Kidney (tissue), 14 donors: ENCODE data around the gene PDE9A. TPM values are rescaled to one million over a fixed set of nuclear protein-coding genes. Genes with fewer than 3 reads are reported as not detected.

Source experiments
- DNase-seq, 5 donors: peaks; one replicate each; pipeline ENCODE4 v3.0.0-alpha.2; 2013 to 2020
- FAIRE-seq: peaks from 2 replicates; lab custom pipeline; 2012; peaks lifted over from hg19 to GRCh38; lab: Jason Lieb, UNC
- H3K27ac ChIP-seq, 2 donors: one replicate each; pipeline ENCODE4 v1.7.0; 2013; ENCODE audit warnings: low read depth in 2 of 2, low read length in 2 of 2, inconsistent platforms in 1 of 2
- H3K27me3 ChIP-seq: one replicate; pipeline ENCODE4 v1.7.1; 2013; ENCODE audit warnings: low read length, inconsistent platforms; ENCODE audit not compliant: control insufficient read depth, insufficient read depth
- H3K36me3 ChIP-seq, 3 donors: one replicate each; pipeline versions ENCODE4 v1.7.0 to v1.7.1; 2013; ENCODE audit warnings: low read length in 3 of 3, control low read depth in 1 of 3, inconsistent platforms in 1 of 3; ENCODE audit not compliant: insufficient read depth in 3 of 3, control insufficient read depth in 2 of 3
- H3K4me1 ChIP-seq, 3 donors: one replicate each; pipeline versions ENCODE4 v1.7.0 to v1.7.1; 2013; ENCODE audit warnings: low read length in 3 of 3, inconsistent platforms in 1 of 3, low read depth in 1 of 3; ENCODE audit not compliant: control insufficient read depth in 2 of 3, insufficient read depth in 2 of 3
- H3K4me3 ChIP-seq, 3 donors: one replicate each; pipeline versions ENCODE4 v1.7.0 to v1.8.1; 2013; ENCODE audit warnings: low read length in 3 of 3, control low read depth in 1 of 3, inconsistent platforms in 1 of 3
- H3K9ac ChIP-seq, 3 donors: one replicate each; pipeline versions ENCODE4 v1.7.0 to v1.7.1; 2013; ENCODE audit warnings: low read length in 3 of 3, control low read depth in 1 of 3, inconsistent platforms in 1 of 3
- H3K9me3 ChIP-seq, 3 donors: one replicate each; pipeline versions ENCODE4 v1.7.0 to v1.7.1; 2013; ENCODE audit warnings: low read length in 3 of 3, control low read depth in 1 of 3, inconsistent platforms in 1 of 3; ENCODE audit not compliant: control insufficient read depth in 2 of 3, insufficient read depth in 1 of 3
- intact Hi-C: fragments of 100-400 bp; cut with DNase I; formaldehyde crosslinking; loops from one replicate; pipeline ENCODE4 v1.11.1; 2022
- polyA plus RNA-seq: library from polyadenylated mRNA; stranded (reverse); fragments of 350-450 nt; fragmentation: Illumina TruSeq; extraction: RNeasy Lipid Tissue Mini Kit (QIAGEN cat#74804); gene quantifications from one replicate; pipeline ENCODE4 v1.2.3, GENCODE V29; 2014; ENCODE audit warnings: low read depth, low replicate concordance; ENCODE audit not compliant: insufficient read depth
- total RNA-seq: library from RNA; stranded (reverse); fragmentation: NEBNext Ultra II Directional; extraction: Animal tissue kit (Norgen Biotek cat#: 25700); gene quantifications from one replicate; pipeline ENCODE4 v1.2.1, GENCODE V29; 2021
- TF ChIP-seq, protein P1 (sequence below): IDR thresholded peaks from 3 replicates; pipeline ENCODE4 v1.5.1; 2012; ENCODE audit warnings: mild to moderate bottlenecking, moderate library complexity, borderline replicate concordance; ENCODE audit not compliant: insufficient read depth; ENCODE audit errors: extremely low read depth
- donor health status: control.
- donor health status: control.
- donor health status: control.
- donor health status: control.
- donor health status: control.
- donor health status: DM: yes; HTN: yes; CAD: no.
- donor health status: Normal renal cell carcinoma (clear cell type).

PDE9A gene
- total and polyA plus RNA-seq, 2 donors from 2014 or later: 30.1 to 39.0 TPM

DNA sequence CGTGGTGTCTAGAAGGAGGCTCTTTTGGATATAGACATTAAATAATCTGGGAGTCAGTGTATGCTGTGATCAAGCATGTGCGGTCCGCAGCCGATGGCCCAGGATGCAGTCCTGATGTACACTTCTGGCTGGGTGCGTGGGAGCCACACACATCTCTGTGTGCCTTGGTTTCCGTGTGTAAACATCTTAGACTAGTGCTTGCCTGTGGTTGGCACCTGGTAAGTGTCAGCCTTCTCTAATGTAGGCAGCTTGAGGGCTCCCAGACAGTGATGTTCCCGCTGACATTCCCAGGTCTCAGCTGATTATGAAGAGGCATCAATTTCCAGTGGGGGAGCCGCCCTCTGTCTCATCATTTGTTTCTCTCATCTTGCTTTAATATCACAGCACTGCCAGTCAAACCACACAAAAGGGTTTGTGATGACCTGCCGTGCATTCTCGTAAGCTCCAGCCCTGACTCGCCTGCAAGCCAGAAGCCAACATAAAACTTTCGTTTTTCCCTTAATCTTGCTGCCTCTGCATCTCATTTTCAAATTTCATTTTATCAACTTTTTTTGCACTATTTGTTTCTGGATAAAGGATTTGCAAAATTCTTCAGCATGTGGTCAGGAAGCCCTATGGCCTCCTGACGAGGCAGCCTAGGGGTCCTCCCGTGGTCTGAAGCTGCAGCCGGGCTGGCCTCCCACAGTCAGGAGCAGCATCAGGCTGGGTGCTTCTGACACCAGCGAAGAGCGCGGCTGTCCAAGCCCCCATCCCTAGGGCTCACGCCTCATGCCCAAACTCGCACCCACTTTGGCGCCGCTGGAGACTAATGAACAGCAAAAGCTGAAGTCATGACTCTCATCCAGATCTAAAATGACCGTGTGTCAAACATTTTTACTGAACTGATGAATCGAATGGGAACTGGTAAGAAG is 28.1 kb downstream of the PDE9A start:
- intact Hi-C loops: no loop called here
- Histone ChIP-seq H3K36me3 (peaks cover 0 to 4% (median 0%) of the 10 kb centered on the region in 3 donors), H3K27me3 (no peaks in the 10 kb centered on the region), H3K27ac (no peak overlapping the region), H3K4me1 (peaks cover 0 to 2% (median 0%) of the 10 kb centered on the region in 3 donors), H3K9ac (no peak overlapping the region), H3K4me3 (no peak overlapping the region), H3K9me3 (no peaks in the 10 kb centered on the region)
- no peak for DNase-seq
- FAIRE-seq: no peak
- TF ChIP-seq, protein P1, sequence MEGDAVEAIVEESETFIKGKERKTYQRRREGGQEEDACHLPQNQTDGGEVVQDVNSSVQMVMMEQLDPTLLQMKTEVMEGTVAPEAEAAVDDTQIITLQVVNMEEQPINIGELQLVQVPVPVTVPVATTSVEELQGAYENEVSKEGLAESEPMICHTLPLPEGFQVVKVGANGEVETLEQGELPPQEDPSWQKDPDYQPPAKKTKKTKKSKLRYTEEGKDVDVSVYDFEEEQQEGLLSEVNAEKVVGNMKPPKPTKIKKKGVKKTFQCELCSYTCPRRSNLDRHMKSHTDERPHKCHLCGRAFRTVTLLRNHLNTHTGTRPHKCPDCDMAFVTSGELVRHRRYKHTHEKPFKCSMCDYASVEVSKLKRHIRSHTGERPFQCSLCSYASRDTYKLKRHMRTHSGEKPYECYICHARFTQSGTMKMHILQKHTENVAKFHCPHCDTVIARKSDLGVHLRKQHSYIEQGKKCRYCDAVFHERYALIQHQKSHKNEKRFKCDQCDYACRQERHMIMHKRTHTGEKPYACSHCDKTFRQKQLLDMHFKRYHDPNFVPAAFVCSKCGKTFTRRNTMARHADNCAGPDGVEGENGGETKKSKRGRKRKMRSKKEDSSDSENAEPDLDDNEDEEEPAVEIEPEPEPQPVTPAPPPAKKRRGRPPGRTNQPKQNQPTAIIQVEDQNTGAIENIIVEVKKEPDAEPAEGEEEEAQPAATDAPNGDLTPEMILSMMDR: no peak

DNA sequence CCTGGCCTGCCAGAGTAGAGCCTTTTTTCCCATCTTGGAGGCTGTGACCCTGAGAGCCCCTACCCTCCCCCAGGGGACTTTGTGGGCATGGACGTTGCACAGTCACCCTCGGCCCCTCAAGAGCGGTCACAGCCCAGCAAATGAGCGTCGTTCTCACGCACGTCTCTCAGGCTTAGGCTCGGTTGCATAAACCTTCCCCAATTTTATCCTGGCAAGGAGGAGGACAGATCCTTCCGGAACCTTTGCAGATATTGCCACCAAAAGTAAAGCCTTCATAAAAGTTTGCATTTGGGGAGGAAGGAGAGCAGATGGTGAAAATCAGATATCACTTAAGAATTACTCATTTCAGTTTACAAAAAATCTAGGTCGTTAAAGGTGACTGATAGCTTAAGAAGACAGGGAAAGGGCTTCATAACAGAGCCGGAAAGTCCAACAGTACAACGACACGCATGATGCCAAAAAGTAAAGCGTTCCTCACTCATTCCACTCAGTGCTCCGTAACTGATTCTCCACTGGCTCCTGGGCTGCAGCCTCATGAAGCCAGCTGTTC is 29.3 kb downstream of the PDE9A start:
- no peak overlapping the region for H3K27ac ChIP-seq
- intact Hi-C loops: no loop called here
- H3K9ac ChIP-seq: no peak overlapping the region
- FAIRE-seq (no peak), DNase-seq (no peak)
- H3K4me1 ChIP-seq: peaks cover 0 to 2% (median 0%) of the 10 kb centered on the region in 3 donors
- H3K36me3 ChIP-seq: peaks cover 0 to 4% (median 0%) of the 10 kb centered on the region in 3 donors
- TF ChIP-seq, protein P1: no peak
- no peaks in the 10 kb centered on the region for H3K9me3 ChIP-seq
- H3K4me3 ChIP-seq: no peak overlapping the region
- H3K27me3 ChIP-seq: no peaks in the 10 kb centered on the region

DNA sequence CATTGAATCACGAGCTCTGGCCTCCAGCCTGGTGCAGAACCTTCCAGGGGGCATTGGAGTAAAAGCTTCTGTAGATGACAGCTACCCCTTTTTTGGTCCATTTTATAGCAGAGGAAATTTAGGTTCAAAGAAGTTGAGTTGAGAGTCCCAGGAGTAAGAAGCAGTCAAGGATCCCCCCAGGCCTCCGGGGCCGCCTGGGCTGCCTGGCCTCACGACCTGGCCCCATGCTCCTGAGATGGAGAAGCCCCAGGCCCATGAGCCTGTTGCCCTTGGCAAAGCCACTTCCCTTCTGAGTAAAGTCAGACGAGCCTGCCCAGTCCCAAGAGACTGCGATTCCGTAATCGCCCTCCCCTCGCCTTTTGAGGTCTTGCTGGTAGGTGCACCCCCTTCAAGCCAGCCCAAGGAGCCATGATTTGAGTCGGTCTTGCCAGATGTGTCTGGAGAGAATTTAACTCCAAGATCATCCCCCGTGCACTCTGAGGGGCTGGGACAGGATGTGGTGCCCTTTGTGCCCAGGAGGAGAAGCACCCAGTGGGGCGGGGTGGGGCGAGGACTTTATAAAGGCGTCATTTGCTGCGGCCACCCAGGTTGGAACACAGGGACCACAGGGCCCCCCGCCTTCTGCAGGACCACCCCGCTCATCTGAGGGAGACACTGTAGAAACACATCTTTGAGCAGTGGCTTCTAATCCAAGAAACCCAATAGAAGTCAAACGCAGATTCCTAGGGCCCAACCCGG is 30.1 kb downstream of the PDE9A start:
- DNase-seq (no peak), FAIRE-seq (no peak)
- Histone ChIP-seq H3K27ac (no peak overlapping the region), H3K9me3 (no peaks in the 10 kb centered on the region), H3K4me3 (no peak overlapping the region), H3K36me3 (peaks cover 0 to 4% (median 0%) of the 10 kb centered on the region in 3 donors), H3K9ac (no peak overlapping the region), H3K4me1 (peaks cover 0 to 2% (median 0%) of the 10 kb centered on the region in 3 donors), H3K27me3 (no peaks in the 10 kb centered on the region)
- TF ChIP-seq, protein P1: no peak
- intact Hi-C loops: no loop called here
